ENCODE results near the gene ZNF181.

DNA sequence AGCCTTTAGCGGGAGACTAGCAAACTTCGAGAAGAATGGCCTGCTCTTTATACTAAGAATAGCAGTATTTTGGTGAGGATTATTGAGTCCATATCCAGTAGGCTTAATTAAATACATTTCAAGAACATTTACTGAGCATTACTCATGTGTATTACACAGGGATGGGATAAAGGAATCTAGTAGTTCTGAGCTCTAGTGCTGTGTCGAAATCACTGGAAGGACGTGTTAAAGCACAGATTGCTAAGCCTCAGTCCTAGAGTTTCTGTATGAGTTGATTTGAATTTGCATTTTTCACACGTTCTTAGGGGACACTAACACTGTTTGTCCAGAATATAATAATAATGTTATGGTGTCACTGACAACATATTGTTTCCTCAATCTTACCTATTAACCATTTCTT is 47.6 kb upstream of the ZNF181 start:
- TF ChIP-seq POLR2AphosphoS5 (IDR thresholded peaks at IDR 0.05; ENCODE audit: low read depth, low read length) (no peak), GABPA (IDR thresholded peaks at IDR 0.05; ENCODE audit: low read depth) (no peak), NRF1 (IDR thresholded peaks at IDR 0.05; ENCODE audit: low read depth, low read length) (no peak), RFX5 (IDR thresholded peaks at IDR 0.05; ENCODE audit: low read length) (no peak), JUND (IDR thresholded peaks at IDR 0.05) (no peak)
- TF ChIP-seq, protein P1, sequence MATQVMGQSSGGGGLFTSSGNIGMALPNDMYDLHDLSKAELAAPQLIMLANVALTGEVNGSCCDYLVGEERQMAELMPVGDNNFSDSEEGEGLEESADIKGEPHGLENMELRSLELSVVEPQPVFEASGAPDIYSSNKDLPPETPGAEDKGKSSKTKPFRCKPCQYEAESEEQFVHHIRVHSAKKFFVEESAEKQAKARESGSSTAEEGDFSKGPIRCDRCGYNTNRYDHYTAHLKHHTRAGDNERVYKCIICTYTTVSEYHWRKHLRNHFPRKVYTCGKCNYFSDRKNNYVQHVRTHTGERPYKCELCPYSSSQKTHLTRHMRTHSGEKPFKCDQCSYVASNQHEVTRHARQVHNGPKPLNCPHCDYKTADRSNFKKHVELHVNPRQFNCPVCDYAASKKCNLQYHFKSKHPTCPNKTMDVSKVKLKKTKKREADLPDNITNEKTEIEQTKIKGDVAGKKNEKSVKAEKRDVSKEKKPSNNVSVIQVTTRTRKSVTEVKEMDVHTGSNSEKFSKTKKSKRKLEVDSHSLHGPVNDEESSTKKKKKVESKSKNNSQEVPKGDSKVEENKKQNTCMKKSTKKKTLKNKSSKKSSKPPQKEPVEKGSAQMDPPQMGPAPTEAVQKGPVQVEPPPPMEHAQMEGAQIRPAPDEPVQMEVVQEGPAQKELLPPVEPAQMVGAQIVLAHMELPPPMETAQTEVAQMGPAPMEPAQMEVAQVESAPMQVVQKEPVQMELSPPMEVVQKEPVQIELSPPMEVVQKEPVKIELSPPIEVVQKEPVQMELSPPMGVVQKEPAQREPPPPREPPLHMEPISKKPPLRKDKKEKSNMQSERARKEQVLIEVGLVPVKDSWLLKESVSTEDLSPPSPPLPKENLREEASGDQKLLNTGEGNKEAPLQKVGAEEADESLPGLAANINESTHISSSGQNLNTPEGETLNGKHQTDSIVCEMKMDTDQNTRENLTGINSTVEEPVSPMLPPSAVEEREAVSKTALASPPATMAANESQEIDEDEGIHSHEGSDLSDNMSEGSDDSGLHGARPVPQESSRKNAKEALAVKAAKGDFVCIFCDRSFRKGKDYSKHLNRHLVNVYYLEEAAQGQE (IDR thresholded peaks at IDR 0.05; ENCODE audit: low read depth, low read length) = no peak
- TF ChIP-seq, protein P2, sequence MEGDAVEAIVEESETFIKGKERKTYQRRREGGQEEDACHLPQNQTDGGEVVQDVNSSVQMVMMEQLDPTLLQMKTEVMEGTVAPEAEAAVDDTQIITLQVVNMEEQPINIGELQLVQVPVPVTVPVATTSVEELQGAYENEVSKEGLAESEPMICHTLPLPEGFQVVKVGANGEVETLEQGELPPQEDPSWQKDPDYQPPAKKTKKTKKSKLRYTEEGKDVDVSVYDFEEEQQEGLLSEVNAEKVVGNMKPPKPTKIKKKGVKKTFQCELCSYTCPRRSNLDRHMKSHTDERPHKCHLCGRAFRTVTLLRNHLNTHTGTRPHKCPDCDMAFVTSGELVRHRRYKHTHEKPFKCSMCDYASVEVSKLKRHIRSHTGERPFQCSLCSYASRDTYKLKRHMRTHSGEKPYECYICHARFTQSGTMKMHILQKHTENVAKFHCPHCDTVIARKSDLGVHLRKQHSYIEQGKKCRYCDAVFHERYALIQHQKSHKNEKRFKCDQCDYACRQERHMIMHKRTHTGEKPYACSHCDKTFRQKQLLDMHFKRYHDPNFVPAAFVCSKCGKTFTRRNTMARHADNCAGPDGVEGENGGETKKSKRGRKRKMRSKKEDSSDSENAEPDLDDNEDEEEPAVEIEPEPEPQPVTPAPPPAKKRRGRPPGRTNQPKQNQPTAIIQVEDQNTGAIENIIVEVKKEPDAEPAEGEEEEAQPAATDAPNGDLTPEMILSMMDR (IDR thresholded peaks at IDR 0.05) = no peak
- TF ChIP-seq, protein P3, sequence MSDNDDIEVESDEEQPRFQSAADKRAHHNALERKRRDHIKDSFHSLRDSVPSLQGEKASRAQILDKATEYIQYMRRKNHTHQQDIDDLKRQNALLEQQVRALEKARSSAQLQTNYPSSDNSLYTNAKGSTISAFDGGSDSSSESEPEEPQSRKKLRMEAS (IDR thresholded peaks at IDR 0.05; ENCODE audit: low read depth) = no peak
